K562 (cell line): ENCODE results near the gene IFI27L2. TPM values are rescaled to one million over a fixed set of nuclear protein-coding genes. Genes with fewer than 3 reads are reported as not detected.

Experiments used
- ATF7 ChIP-seq: fragments of 450-650 bp; IDR thresholded peaks from 2 replicates; pipeline ENCODE4 v1.7.1; 2014; ENCODE audit warnings: mild to moderate bottlenecking, moderate library complexity
- BCL6 ChIP-seq: fragments of 250-450 bp; sonication (Bioruptor Pico); IDR thresholded peaks from 2 replicates; pipeline ENCODE4 v1.4.0; 2020
- MITF ChIP-seq: IDR thresholded peaks from 2 replicates; pipeline ENCODE4 v1.6.1; 2014; ENCODE audit warnings: antibody characterized with exemption
- ZNF609 ChIP-seq: sonication (generic); formaldehyde crosslinking; IDR thresholded peaks from 2 replicates; pipeline ENCODE4 v1.8.1; 2023; ENCODE audit warnings: missing genetic modification reagents, mild to moderate bottlenecking, borderline replicate concordance
- polyA plus RNA-seq, 8 experiments: library from polyadenylated mRNA; depleted of rRNA in 4 of 8; stranded (reverse) in 5 of 8; unstranded in 3 of 8; fragments of >200 nt; fragmentation: Nextera tagmentation in 2 of 8; fragmentation: Illumina TruSeq in 1 of 8; extraction: Ambion mirVana in 2 of 8; extraction: Trizol in 1 of 8; gene quantifications; 2 replicates each; pipeline versions ENCODE4 v1.2.1 to v1.2.3, GENCODE V29; 2011 to 2014; ENCODE audit warnings: inconsistent platforms in 1 of 8, missing spikeins in 1 of 8
- total RNA-seq, 7 experiments: library from RNA; depleted of rRNA in 6 of 7; stranded (reverse); fragments of >200 nt in 6 of 7; fragmentation: Illumina TruSeq in 2 of 7; extraction: Trizol in 2 of 7; gene quantifications; 2 replicates each; pipeline versions ENCODE4 v1.2.1 to v1.2.3, GENCODE V29; 2011 to 2021; ENCODE audit warnings: low replicate concordance in 1 of 7

IFI27L2 gene
- total and polyA plus RNA-seq, 9 of the 15 experiments (the other 6 are each of a cell fraction or from before 2014, with no cell fraction given), result 1.0 to 9.3 (median 4.1) TPM

GRCh38 chr14:94165744-94166143 is 36.3 kb upstream of the IFI27L2 start (continued):
- TF ChIP-seq ZNF609 (CRISPR knock-in tag), result no peak
- no peak for TF ChIP-seq ATF7
- no peak for TF ChIP-seq MITF
- TF ChIP-seq BCL6 (CRISPR knock-in tag), result no peak
